ENCODE results near the gene HYCC1.
A peak's percentile ranks its signal among the peaks of the same experiment; 100 is the strongest.
"Not testable (repeated sequence)": the region's sequence is repeated elsewhere in the genome, so short reads cannot be mapped to it uniquely, and the experiment has no call there.

The HYCC1 gene

GRCh38 chr7:23013715-23014649 lies at the start of gene HYCC1:
Gene HYCC1 (minus strand): TSS chr7:23014130. CDS start chr7:22991111, 23,019 bp downstream.
- DNase-seq, result peak; percentile 89

- DNase-seq, result no peak
Measured at GRCh38 chr7:23062452-23062851, 48.5 kb upstream of the HYCC1 start.

- DNase-seq, result no peak
Measured at GRCh38 chr7:23061327-23061726, 47.4 kb upstream of the HYCC1 start.

- no peak for DNase-seq
Measured at GRCh38 chr7:23058408-23059096, 44.6 kb upstream of the HYCC1 start.

- DNase-seq, result no peak
Measured at GRCh38 chr7:23055582-23056178, 41.8 kb upstream of the HYCC1 start.

GRCh38 chr7:23051124-23051485 lies 37.2 kb upstream of the HYCC1 start:
- DNase-seq, result not testable (repeated sequence)

- DNase-seq, result not testable (repeated sequence)
Measured at GRCh38 chr7:23046336-23046735, 32.4 kb upstream of the HYCC1 start.

- DNase-seq, result not testable (repeated sequence)
Measured at GRCh38 chr7:23045086-23045485, 31.2 kb upstream of the HYCC1 start.

GRCh38 chr7:23044581-23044980 lies 30.7 kb upstream of the HYCC1 start:
- no peak for DNase-seq

- DNase-seq, result no peak
Measured at GRCh38 chr7:23043441-23043840, 29.5 kb upstream of the HYCC1 start.

GRCh38 chr7:23039674-23040073 lies 25.7 kb upstream of the HYCC1 start:
- not testable (repeated sequence) for DNase-seq

GRCh38 chr7:23035542-23036371 lies 21.8 kb upstream of the HYCC1 start:
- DNase-seq, result not testable (repeated sequence)

GRCh38 chr7:23027261-23027660 lies 13.3 kb upstream of the HYCC1 start:
- DNase-seq, result no peak

GRCh38 chr7:23026164-23026563 lies 12.2 kb upstream of the HYCC1 start:
- no peak for DNase-seq

GRCh38 chr7:23024454-23024853 lies 10.5 kb upstream of the HYCC1 start:
- no peak for DNase-seq

- DNase-seq, result no peak
Measured at GRCh38 chr7:23022851-23023250, 8.9 kb upstream of the HYCC1 start.

- DNase-seq, result no peak
Measured at GRCh38 chr7:23022258-23022769, 8.4 kb upstream of the HYCC1 start.

- DNase-seq, result no peak
Measured at GRCh38 chr7:23021596-23021995, 7.7 kb upstream of the HYCC1 start.

- DNase-seq, result no peak
Measured at GRCh38 chr7:23020742-23021401, 6.9 kb upstream of the HYCC1 start.

GRCh38 chr7:23018750-23019149 lies 4.8 kb upstream of the HYCC1 start:
- DNase-seq, result no peak

GRCh38 chr7:23017309-23017708 lies 3.4 kb upstream of the HYCC1 start:
- no peak for DNase-seq
